Middle frontal gyrus (tissue), 1 donor: ENCODE measurements around the gene CDK2.
A peak's percentile ranks its signal among the peaks of the same experiment; 100 is the strongest.
"Not testable (repeated sequence)": the region's sequence is repeated elsewhere in the genome, so short reads cannot be mapped to it uniquely, and the experiment has no call there.

Experiments used
- DNase-seq: peaks from one replicate; pipeline ENCODE4 v3.0.0-alpha.2; 2015; ENCODE audit warnings: low spot score; ENCODE audit errors: extremely low spot score

Gene CDK2

GRCh38 chr12:55979069-55979468 is 12.4 kb downstream of the CDK2 start:
- DNase-seq, result no peak

- not testable (repeated sequence) for DNase-seq
Measured at GRCh38 chr12:55981882-55982281, 15.3 kb downstream of the CDK2 start.

GRCh38 chr12:55982319-55982936 is 15.8 kb downstream of the CDK2 start:
- DNase-seq, result no peak

- DNase-seq, result no peak
Measured at GRCh38 chr12:55983232-55983842, 16.7 kb downstream of the CDK2 start.

GRCh38 chr12:55984861-55985260 is 18.2 kb downstream of the CDK2 start:
- DNase-seq, result no peak

- no peak for DNase-seq
Measured at GRCh38 chr12:55985341-55985740, 18.7 kb downstream of the CDK2 start.

- not testable (repeated sequence) for DNase-seq
Measured at GRCh38 chr12:55985976-55986375, 19.3 kb downstream of the CDK2 start.

- DNase-seq, result no peak
Measured at GRCh38 chr12:55991110-55991509, 24.5 kb downstream of the CDK2 start.

- DNase-seq, result no peak
Measured at GRCh38 chr12:55993230-55993853, 26.7 kb downstream of the CDK2 start.

GRCh38 chr12:55995366-55995765 is 28.7 kb downstream of the CDK2 start:
- DNase-seq, result no peak

GRCh38 chr12:55996201-55996714 is 29.6 kb downstream of the CDK2 start:
- no peak for DNase-seq

GRCh38 chr12:55996715-55997534 is 30.3 kb downstream of the CDK2 start, which contains the start of gene SUOX:
TSS of gene SUOX (plus strand) at chr12:55997276. CDS start at chr12:56002222, 4,946 bp downstream.
- DNase-seq, result peak; percentile 92

GRCh38 chr12:55997535-55997859 is 30.9 kb downstream of the CDK2 start:
- no peak for DNase-seq

GRCh38 chr12:55999522-55999921 is 32.9 kb downstream of the CDK2 start:
- DNase-seq, result not testable (repeated sequence)

- not testable (repeated sequence) for DNase-seq
Measured at GRCh38 chr12:55999999-56000540, 33.4 kb downstream of the CDK2 start.

GRCh38 chr12:56001487-56002100 is 35.0 kb downstream of the CDK2 start:
- no peak for DNase-seq

GRCh38 chr12:56003376-56003775 is 36.7 kb downstream of the CDK2 start:
- not testable (repeated sequence) for DNase-seq

GRCh38 chr12:56004211-56004610 is 37.6 kb downstream of the CDK2 start:
- no peak for DNase-seq

GRCh38 chr12:56007564-56008559 is 41.2 kb downstream of the CDK2 start:
- no peak for DNase-seq

- DNase-seq, result no peak
Measured at GRCh38 chr12:56010111-56010570, 43.5 kb downstream of the CDK2 start.
